Esophagus squamous epithelium (tissue), 5 donors: ENCODE data around the gene SUSD4. TPM values are rescaled to one million over a fixed set of nuclear protein-coding genes. Genes with fewer than 3 reads are reported as not detected.

Experiments used
- DNase-seq: peaks from one replicate; lab custom pipeline; 2025; lab: John Stamatoyannopoulos, UW
- H3K27ac ChIP-seq, 4 donors: fragments of 200-600 bp; sonication (generic); one replicate each; pipeline ENCODE4 v1.5.1; 2016 to 2019; ENCODE audit warnings: mild to moderate bottlenecking in 1 of 4
- H3K27me3 ChIP-seq, 4 donors: fragments of 200-600 bp; sonication (generic); 1 replicate in 3 of 4; 2 replicates in 1 of 4; pipeline versions ENCODE4 v1.5.1 to v1.6.0; 2017 to 2021; ENCODE audit warnings: antibody characterized with exemption in 1 of 4
- H3K36me3 ChIP-seq, 3 donors: fragments of 200-600 bp; sonication (generic); one replicate each; pipeline ENCODE4 v1.5.1; 2016 to 2019
- H3K4me1 ChIP-seq, 3 donors: fragments of 200-600 bp; sonication (generic); one replicate each; pipeline ENCODE4 v1.5.1; 2017 to 2019
- H3K4me3 ChIP-seq, 4 donors: fragments of 200-600 bp; sonication (generic); 1 replicate in 3 of 4; 2 replicates in 1 of 4; pipeline ENCODE4 v1.5.1; 2016 to 2019; ENCODE audit warnings: mild to moderate bottlenecking in 2 of 4, moderate library complexity in 1 of 4
- H3K9me3 ChIP-seq, 3 donors: fragments of 200-600 bp; sonication (generic); one replicate each; pipeline ENCODE4 v1.5.1; 2016 to 2019
- CTCF ChIP-seq, 6 experiments: fragments of 450-650 bp in 4 of 6; fragments of 200-600 bp in 2 of 6; sonication (generic) in 2 of 6; IDR thresholded peaks; one replicate each; pipeline ENCODE4 v1.5.1; 2016 to 2019; ENCODE audit warnings: antibody characterized with exemption in 6 of 6, mild to moderate bottlenecking in 4 of 6, moderate library complexity in 4 of 6
- POLR2A ChIP-seq, 4 donors: fragments of 450-650 bp; IDR thresholded peaks; one replicate each; pipeline ENCODE4 v1.6.1; 2017; ENCODE audit warnings: antibody characterized with exemption in 4 of 4, mild to moderate bottlenecking in 4 of 4, moderate library complexity in 3 of 4
- WGBS, 2 donors: methylation state at CpG; one replicate each; pipeline ENCODE4 v1.1.5; 2018; 5-methylcytosine and 5-hydroxymethylcytosine counted together
- intact Hi-C: fragments of 100-400 bp; cut with DNase I; formaldehyde crosslinking; loops from one replicate; pipeline ENCODE4 v1.15.0; 2022
- total RNA-seq, 4 donors: library from RNA; depleted of rRNA; stranded (reverse); fragments of >200 nt; gene quantifications; one replicate each; pipeline ENCODE4 v1.1.0, GENCODE V29; 2016
- donor health status: DM: yes; HTN: yes; CAD: no.

SUSD4 gene
- total RNA-seq, 4 donors from 2014 or later: 42.7 to 50.6 (median 46.5) TPM

- H3K27me3 ChIP-seq: no peaks in the 10 kb centered on the region
- no peak for TF ChIP-seq POLR2A (IDR thresholded peaks at IDR 0.05)
- no peak for TF ChIP-seq CTCF (IDR thresholded peaks at IDR 0.05)
- H3K4me3 ChIP-seq: no peak overlapping the region
- 18 to 28% methylated on average over 1 of the region's 1 CpG for WGBS, 2 donors
- no peak for DNase-seq
- H3K27ac ChIP-seq: peak overlapping the region in 2 of 4 donors; percentile 80 to 83
- intact Hi-C loops: no loop called here
- H3K9me3 ChIP-seq: no peaks in the 10 kb centered on the region
- no peaks in the 10 kb centered on the region for H3K36me3 ChIP-seq
- peaks cover 6 to 53% (median 11%) of the 10 kb centered on the region in 3 donors for H3K4me1 ChIP-seq
Measured at GRCh38 chr1:223326776-223327175, 37.2 kb downstream of the SUSD4 start.

- Histone ChIP-seq H3K9me3 (no peaks in the 10 kb centered on the region), H3K27me3 (peaks cover 0 to 4% (median 0%) of the 10 kb centered on the region in 4 donors), H3K27ac (no peak overlapping the region), H3K36me3 (no peaks in the 10 kb centered on the region), H3K4me1 (peaks cover 8 to 42% (median 12%) of the 10 kb centered on the region in 3 donors), H3K4me3 (no peak overlapping the region)
- WGBS, 2 donors: 57 to 60% methylated on average over 2 of the region's 2 CpGs
- TF ChIP-seq POLR2A (IDR thresholded peaks at IDR 0.05): no peak
- TF ChIP-seq CTCF (IDR thresholded peaks at IDR 0.05): no peak
- DNase-seq: no peak
- intact Hi-C loops: no loop called here
Measured at GRCh38 chr1:223323491-223324484, 40.2 kb downstream of the SUSD4 start.

GRCh38 chr1:223322868-223323267, 41.1 kb downstream of the SUSD4 start:
- no peak for DNase-seq
- H3K27me3 ChIP-seq: peaks cover 0 to 4% (median 0%) of the 10 kb centered on the region in 4 donors
- no peak overlapping the region for H3K4me3 ChIP-seq
- no peaks in the 10 kb centered on the region for H3K36me3 ChIP-seq
- peaks cover 8 to 33% (median 12%) of the 10 kb centered on the region in 3 donors for H3K4me1 ChIP-seq
- 37 to 59% methylated on average over 3 of the region's 3 CpGs for WGBS, 2 donors
- no peak for TF ChIP-seq CTCF (IDR thresholded peaks at IDR 0.05)
- no peak for TF ChIP-seq POLR2A (IDR thresholded peaks at IDR 0.05)
- no peaks in the 10 kb centered on the region for H3K9me3 ChIP-seq
- no peak overlapping the region for H3K27ac ChIP-seq
- intact Hi-C loops: no loop called here

- TF ChIP-seq POLR2A (IDR thresholded peaks at IDR 0.05) (no peak), CTCF (IDR thresholded peaks at IDR 0.05) (no peak)
- H3K27me3 ChIP-seq: peaks cover 0 to 4% (median 0%) of the 10 kb centered on the region in 4 donors
- H3K27ac ChIP-seq: peak overlapping the region in 3 of 4 donors; percentile 61 to 83 (median 77)
- no peaks in the 10 kb centered on the region for H3K9me3 ChIP-seq
- H3K4me3 ChIP-seq: no peak overlapping the region
- no peak for DNase-seq
- 69 to 100% methylated on average over 4 to 5 of the region's 6 CpGs for WGBS, 2 donors
- no peaks in the 10 kb centered on the region for H3K36me3 ChIP-seq
- H3K4me1 ChIP-seq: peaks cover 8 to 19% (median 10%) of the 10 kb centered on the region in 3 donors
- intact Hi-C loops: no loop called here
Measured at GRCh38 chr1:223320959-223321358, 43.0 kb downstream of the SUSD4 start.
